A673 (cell line): ENCODE data around the gene ABT1. TPM values are rescaled to one million over a fixed set of nuclear protein-coding genes. Genes with fewer than 3 reads are reported as not detected.

Source experiments
- BruUV-seq: library from RNA; stranded (reverse); fragments of 400-500 nt; replicated peaks from 2 replicates; lab custom pipeline; 2021; lab: Mats Ljungman, UMichigan
- CTCF ChIA-PET: fragments of 300-600 bp; sonication (Branson Sonifier 250); formaldehyde crosslinking; loops from one replicate; lab custom pipeline; 2022; ENCODE audit warnings: antibody characterized with exemption; lab: Charles Lee
- POLR2A ChIA-PET: fragments of 300-600 bp; sonication (Branson Sonifier 250); formaldehyde crosslinking; loops from one replicate; lab custom pipeline; 2022; ENCODE audit warnings: antibody characterized with exemption; ENCODE audit not compliant: low non-redundant PET; lab: Charles Lee
- DNase-seq: peaks from one replicate; pipeline ENCODE4 v3.0.0-alpha.2; 2015; ENCODE audit warnings: low spot score
- H3K27ac ChIP-seq: fragments of 200-600 bp; sonication (generic); 2 replicates; pipeline ENCODE4 v1.5.1; 2016; ENCODE audit warnings: mixed run types, low read depth, mild to moderate bottlenecking, mixed read lengths, antibody characterized with exemption, low read length; ENCODE audit not compliant: poor library complexity, severe bottlenecking
- H3K27me3 ChIP-seq: fragments of 200-600 bp; sonication (generic); replicated peaks from 2 replicates; pipeline ENCODE4 v1.6.1; 2017; ENCODE audit warnings: mixed run types, low read depth, mild to moderate bottlenecking, mixed read lengths, antibody characterized with exemption, low read length; ENCODE audit not compliant: insufficient read depth, poor library complexity
- H3K36me3 ChIP-seq: fragments of 200-600 bp; sonication (generic); 2 replicates; pipeline ENCODE4 v1.6.1; 2016; ENCODE audit warnings: mixed run types, mild to moderate bottlenecking, mixed read lengths, antibody characterized with exemption, low read length; ENCODE audit not compliant: insufficient read depth, poor library complexity, severe bottlenecking
- H3K4me1 ChIP-seq: fragments of 200-600 bp; sonication (generic); 2 replicates; pipeline ENCODE4 v1.6.1; 2017; ENCODE audit warnings: mixed run types, mild to moderate bottlenecking, mixed read lengths, antibody characterized with exemption, low read length; ENCODE audit not compliant: insufficient read depth, poor library complexity, severe bottlenecking
- H3K4me3 ChIP-seq: fragments of 200-600 bp; sonication (generic); 2 replicates; pipeline ENCODE4 v1.5.1; 2016; ENCODE audit warnings: low read depth, mixed run types, mild to moderate bottlenecking, mixed read lengths, low read length; ENCODE audit not compliant: poor library complexity, severe bottlenecking
- H3K9me3 ChIP-seq: fragments of 200-600 bp; sonication (generic); 2 replicates; pipeline ENCODE4 v1.6.1; 2016; ENCODE audit warnings: mixed run types, low read depth, mild to moderate bottlenecking, mixed read lengths, antibody characterized with exemption, low read length; ENCODE audit not compliant: poor library complexity, severe bottlenecking
- CTCF ChIP-seq: fragments of 300-800, 200-600 bp; sonication (generic); conservative IDR thresholded peaks from 2 replicates; pipeline ENCODE4 v1.5.1; 2017; ENCODE audit warnings: low read depth, mild to moderate bottlenecking, antibody characterized with exemption, low read length, moderate library complexity, mixed read lengths
- EZH2 ChIP-seq: fragments of 200-600 bp; sonication (generic); IDR thresholded peaks from 2 replicates; pipeline ENCODE4 v1.6.1; 2017; ENCODE audit warnings: borderline replicate concordance, low read depth, mild to moderate bottlenecking, mixed read lengths, antibody characterized with exemption, low read length; ENCODE audit not compliant: poor library complexity, severe bottlenecking
- intact Hi-C: fragments of 100-400 bp; cut with micrococcal nuclease; formaldehyde crosslinking; loops from one replicate; pipeline ENCODE4 v1.10.0; 2022; ENCODE audit not compliant: unreplicated experiment
- total RNA-seq: library from RNA; stranded (reverse); gene quantifications from 2 replicates; pipeline ENCODE4 v1.2.3, GENCODE V29; 2021

The ABT1 gene
- total RNA-seq, 1 experiment from 2014 or later = 18.1 TPM

GRCh38 chr6:26552205-26552604, 44.5 kb upstream of the ABT1 start:
- DNase-seq = no peak
- TF ChIP-seq CTCF = no peak
- no peak for TF ChIP-seq EZH2

GRCh38 chr6:26552640-26553188, 44.0 kb upstream of the ABT1 start:
- Histone ChIP-seq H3K27me3 (no peaks in the 10 kb centered on the region), H3K36me3 (no peaks in the 10 kb centered on the region), H3K4me1 (no peaks in the 10 kb centered on the region), H3K4me3 (peak overlapping the region; percentile 61), H3K9me3 (no peaks in the 10 kb centered on the region), H3K27ac (peak overlapping the region; percentile 31)
- no peak for TF ChIP-seq CTCF
- TF ChIP-seq EZH2 = no peak
- POLR2A ChIA-PET = no interaction called here
- intact Hi-C loops = loop anchor here (1.0 to 10.0 kb wide), 3 partner anchors 15 to 498 kb away; a partner anchor contains a TSS
- BruUV-seq = no TSS peak
- DNase-seq = no peak
- CTCF ChIA-PET = no interaction called here

More at GRCh38 chr6:26552205-26552604, 44.5 kb upstream of the ABT1 start:
- Histone ChIP-seq H3K36me3 (no peaks in the 10 kb centered on the region), H3K4me1 (no peaks in the 10 kb centered on the region), H3K4me3 (no peak overlapping the region), H3K27me3 (no peaks in the 10 kb centered on the region), H3K9me3 (no peaks in the 10 kb centered on the region), H3K27ac (no peak overlapping the region)
- ChIA-PET POLR2A (no interaction called here), CTCF (no interaction called here)
- intact Hi-C loops = loop anchor here (10.0 kb wide), 2 partner anchors 377 to 497 kb away; a partner anchor contains a TSS
- no TSS peak for BruUV-seq

GRCh38 chr6:26553264-26553634, 43.5 kb upstream of the ABT1 start:
- H3K27ac ChIP-seq = peak overlapping the region; percentile 69
- no peaks in the 10 kb centered on the region for H3K27me3 ChIP-seq
- ChIA-PET CTCF (interaction anchor here (1.0 kb wide), 1 partner anchor 42 kb away, joined by 3 read pairs; no protein-coding TSS in a partner anchor), POLR2A (no interaction called here)
- BruUV-seq = no TSS peak
- no peaks in the 10 kb centered on the region for H3K36me3 ChIP-seq
- TF ChIP-seq CTCF = no peak
- TF ChIP-seq EZH2 = no peak
- intact Hi-C loops = loop anchor here (1.0 to 10.0 kb wide), 3 partner anchors 16 to 498 kb away; a partner anchor contains a TSS
- no peaks in the 10 kb centered on the region for H3K4me1 ChIP-seq
- H3K4me3 ChIP-seq = peak overlapping the region; percentile 61
- no peaks in the 10 kb centered on the region for H3K9me3 ChIP-seq
- DNase-seq = peak; percentile 83
